Measurements from ENCODE around the gene ZNF469.

The ZNF469 gene

DNA sequence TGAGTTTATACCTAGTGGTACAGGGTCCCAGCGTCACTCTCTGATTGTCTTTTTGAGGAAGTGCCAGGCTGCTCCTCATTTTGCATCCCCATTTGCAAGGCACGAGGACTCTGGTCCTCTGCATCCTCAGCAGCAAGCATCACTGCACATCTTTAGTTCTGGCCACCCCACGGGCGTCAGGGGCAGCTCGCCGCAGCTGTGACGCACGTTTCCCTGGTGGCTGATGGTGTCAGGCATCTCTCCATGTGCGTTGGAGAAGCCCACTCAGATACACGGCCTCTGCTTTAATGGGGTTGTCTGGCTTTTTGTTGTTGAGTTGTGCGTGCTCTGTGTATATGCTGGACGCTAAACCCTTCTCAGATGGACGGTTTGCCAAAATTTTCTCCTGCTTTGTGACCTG lies 45.2 kb upstream of the ZNF469 start:
- peaks cover 3% of the 10 kb centered on the region for H3K9me3 Mint-ChIP-seq
- H3K27me3 Mint-ChIP-seq (ENCODE audit: low read depth), result peaks cover 17% of the 10 kb centered on the region
- no peak overlapping the region for H3K27ac Mint-ChIP-seq
- no peak for TF ChIP-seq CTCF (IDR thresholded peaks at IDR 0.05; ENCODE audit: unreplicated experiment in 3 of 3)
- H3K4me3 Mint-ChIP-seq, result no peak overlapping the region
- H3K4me1 Mint-ChIP-seq, result peaks cover 12% of the 10 kb centered on the region
- H3K36me3 Mint-ChIP-seq (ENCODE audit: low read depth), result no peaks in the 10 kb centered on the region

DNA sequence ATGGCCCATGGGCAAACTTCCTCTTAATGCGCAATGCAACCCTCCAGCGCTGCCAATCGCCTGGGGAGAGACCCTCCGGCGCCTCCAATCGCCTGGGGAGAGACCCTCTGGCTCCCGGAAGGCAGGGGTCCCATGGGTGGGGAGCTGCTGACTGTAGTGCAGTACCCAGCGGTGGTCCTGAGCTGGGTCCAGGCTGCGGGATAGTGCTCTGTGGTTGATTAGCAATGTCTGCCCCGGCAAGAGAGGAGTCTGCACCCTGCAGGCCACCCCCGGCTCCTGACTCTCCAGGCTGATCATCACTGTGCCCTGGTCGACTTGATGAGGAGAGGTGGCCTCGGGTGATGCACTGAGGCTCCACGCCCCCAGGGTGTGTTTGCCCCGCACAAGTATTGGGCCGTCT lies 44.6 kb upstream of the ZNF469 start:
- Mint-ChIP-seq H3K4me1 (peaks cover 12% of the 10 kb centered on the region), H3K27ac (no peak overlapping the region), H3K36me3 (ENCODE audit: low read depth) (no peaks in the 10 kb centered on the region), H3K27me3 (ENCODE audit: low read depth) (peaks cover 17% of the 10 kb centered on the region), H3K4me3 (no peak overlapping the region), H3K9me3 (peaks cover 4% of the 10 kb centered on the region)
- TF ChIP-seq CTCF (IDR thresholded peaks at IDR 0.05; ENCODE audit: unreplicated experiment in 3 of 3), result no peak

DNA sequence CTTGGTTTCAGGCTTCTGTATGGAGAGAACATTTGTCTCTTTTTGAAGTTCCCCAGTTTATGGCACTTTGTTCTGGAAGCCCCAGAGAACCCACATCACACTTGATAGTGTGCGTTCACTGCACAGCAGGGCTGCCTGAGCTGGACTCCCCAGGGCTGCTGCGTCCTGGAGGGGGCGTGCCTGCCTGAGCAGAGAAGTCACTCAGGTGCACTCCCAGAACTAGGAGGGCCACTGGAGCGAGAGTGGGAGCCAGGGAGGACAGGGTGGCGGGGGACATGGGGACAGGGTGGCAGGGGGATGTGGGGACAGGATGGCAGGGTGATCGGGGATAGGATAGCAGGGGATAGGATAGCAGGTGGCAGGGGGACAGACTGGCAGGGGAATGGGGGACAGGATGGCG lies 43.9 kb upstream of the ZNF469 start:
- H3K4me3 Mint-ChIP-seq, result no peak overlapping the region
- H3K9me3 Mint-ChIP-seq, result peaks cover 6% of the 10 kb centered on the region
- no peak overlapping the region for H3K27ac Mint-ChIP-seq
- H3K27me3 Mint-ChIP-seq (ENCODE audit: low read depth), result peaks cover 17% of the 10 kb centered on the region
- no peaks in the 10 kb centered on the region for H3K36me3 Mint-ChIP-seq (ENCODE audit: low read depth)
- no peak for TF ChIP-seq CTCF (IDR thresholded peaks at IDR 0.05; ENCODE audit: unreplicated experiment in 3 of 3)
- H3K4me1 Mint-ChIP-seq, result peaks cover 8% of the 10 kb centered on the region

GRCh38 chr16:88339930-88340754 lies 42.6 kb upstream of the ZNF469 start:
- H3K9me3 Mint-ChIP-seq, result peaks cover 4% of the 10 kb centered on the region
- H3K27me3 Mint-ChIP-seq (ENCODE audit: low read depth), result peaks cover 17% of the 10 kb centered on the region
- TF ChIP-seq CTCF (IDR thresholded peaks at IDR 0.05; ENCODE audit: unreplicated experiment in 3 of 3), result no peak
- no peak overlapping the region for H3K4me3 Mint-ChIP-seq
- H3K27ac Mint-ChIP-seq, result no peak overlapping the region
- no peaks in the 10 kb centered on the region for H3K4me1 Mint-ChIP-seq
- H3K36me3 Mint-ChIP-seq (ENCODE audit: low read depth), result no peaks in the 10 kb centered on the region

- peaks cover 17% of the 10 kb centered on the region for H3K27me3 Mint-ChIP-seq (ENCODE audit: low read depth)
- no peak overlapping the region for H3K4me3 Mint-ChIP-seq
- H3K4me1 Mint-ChIP-seq, result no peaks in the 10 kb centered on the region
- H3K36me3 Mint-ChIP-seq (ENCODE audit: low read depth), result no peaks in the 10 kb centered on the region
- H3K27ac Mint-ChIP-seq, result no peak overlapping the region
- peaks cover 4% of the 10 kb centered on the region for H3K9me3 Mint-ChIP-seq
- TF ChIP-seq CTCF (IDR thresholded peaks at IDR 0.05; ENCODE audit: unreplicated experiment in 3 of 3), result no peak
Measured at GRCh38 chr16:88340755-88341150, 42.0 kb upstream of the ZNF469 start.
